Measurements from ENCODE around the gene UGT1A6.

The UGT1A6 gene

GRCh38 chr2:233799716-233800115 is 107.0 kb downstream of the UGT1A6 start:
- ATAC-seq (ENCODE audit: low read depth) (no peak), DNase-seq (ENCODE audit: low spot score in 2 of 2) (no peak)
- no peaks in the 10 kb centered on the region for H3K4me1 Mint-ChIP-seq
- peaks cover 7% of the 10 kb centered on the region for H3K27me3 Mint-ChIP-seq
- H3K27ac Mint-ChIP-seq = no peak overlapping the region
- no peaks in the 10 kb centered on the region for H3K9me3 Mint-ChIP-seq
- no peaks in the 10 kb centered on the region for H3K36me3 Mint-ChIP-seq
- H3K4me3 Mint-ChIP-seq = no peak overlapping the region

GRCh38 chr2:233800208-233800607 is 107.5 kb downstream of the UGT1A6 start:
- Mint-ChIP-seq H3K36me3 (no peaks in the 10 kb centered on the region), H3K27ac (no peak overlapping the region), H3K4me3 (no peak overlapping the region), H3K9me3 (no peaks in the 10 kb centered on the region), H3K27me3 (peaks cover 7% of the 10 kb centered on the region), H3K4me1 (no peaks in the 10 kb centered on the region)
- ATAC-seq (ENCODE audit: low read depth) (no peak), DNase-seq (ENCODE audit: low spot score in 2 of 2) (no peak)

GRCh38 chr2:233801357-233802131 is 108.9 kb downstream of the UGT1A6 start:
- no peak for DNase-seq (ENCODE audit: low spot score in 2 of 2)
- Mint-ChIP-seq H3K36me3 (no peaks in the 10 kb centered on the region), H3K9me3 (no peaks in the 10 kb centered on the region), H3K27me3 (peaks cover 7% of the 10 kb centered on the region), H3K4me3 (no peak overlapping the region), H3K4me1 (no peaks in the 10 kb centered on the region), H3K27ac (no peak overlapping the region)
- peak; percentile 53 for ATAC-seq (ENCODE audit: low read depth)

- H3K27ac Mint-ChIP-seq = no peak overlapping the region
- H3K4me3 Mint-ChIP-seq = no peak overlapping the region
- H3K36me3 Mint-ChIP-seq = no peaks in the 10 kb centered on the region
- H3K4me1 Mint-ChIP-seq = no peaks in the 10 kb centered on the region
- peaks cover 7% of the 10 kb centered on the region for H3K27me3 Mint-ChIP-seq
- DNase-seq (ENCODE audit: low spot score in 2 of 2) (no peak), ATAC-seq (ENCODE audit: low read depth) (no peak)
- H3K9me3 Mint-ChIP-seq = no peaks in the 10 kb centered on the region
Observed at GRCh38 chr2:233802132-233802815, 109.6 kb downstream of the UGT1A6 start.

- Mint-ChIP-seq H3K4me1 (no peaks in the 10 kb centered on the region), H3K27me3 (peaks cover 6% of the 10 kb centered on the region), H3K27ac (no peak overlapping the region), H3K4me3 (no peak overlapping the region), H3K36me3 (no peaks in the 10 kb centered on the region), H3K9me3 (no peaks in the 10 kb centered on the region)
- no peak for DNase-seq (ENCODE audit: low spot score in 2 of 2)
- no peak for ATAC-seq (ENCODE audit: low read depth)
Observed at GRCh38 chr2:233803292-233803911, 110.7 kb downstream of the UGT1A6 start.

- Mint-ChIP-seq H3K4me3 (no peak overlapping the region), H3K9me3 (no peaks in the 10 kb centered on the region), H3K4me1 (no peaks in the 10 kb centered on the region), H3K36me3 (no peaks in the 10 kb centered on the region), H3K27me3 (peaks cover 6% of the 10 kb centered on the region), H3K27ac (no peak overlapping the region)
- no peak for DNase-seq (ENCODE audit: low spot score in 2 of 2)
- no peak for ATAC-seq (ENCODE audit: low read depth)
Observed at GRCh38 chr2:233803994-233804393, 111.3 kb downstream of the UGT1A6 start.

- no peaks in the 10 kb centered on the region for H3K4me1 Mint-ChIP-seq
- H3K27me3 Mint-ChIP-seq = peaks cover 14% of the 10 kb centered on the region
- DNase-seq (ENCODE audit: low spot score in 2 of 2) (no peak), ATAC-seq (ENCODE audit: low read depth) (no peak)
- no peaks in the 10 kb centered on the region for H3K9me3 Mint-ChIP-seq
- no peak overlapping the region for H3K4me3 Mint-ChIP-seq
- H3K36me3 Mint-ChIP-seq = no peaks in the 10 kb centered on the region
- no peak overlapping the region for H3K27ac Mint-ChIP-seq
Observed at GRCh38 chr2:233807215-233807865, 114.7 kb downstream of the UGT1A6 start.

GRCh38 chr2:233807966-233808935 is 115.6 kb downstream of the UGT1A6 start:
- Mint-ChIP-seq H3K4me1 (no peaks in the 10 kb centered on the region), H3K36me3 (no peaks in the 10 kb centered on the region), H3K27ac (no peak overlapping the region), H3K9me3 (no peaks in the 10 kb centered on the region), H3K27me3 (peaks cover 12% of the 10 kb centered on the region), H3K4me3 (no peak overlapping the region)
- DNase-seq (ENCODE audit: low spot score in 2 of 2) (no peak), ATAC-seq (ENCODE audit: low read depth) (no peak)

GRCh38 chr2:233810385-233810784 is 117.7 kb downstream of the UGT1A6 start:
- Mint-ChIP-seq H3K36me3 (no peaks in the 10 kb centered on the region), H3K27me3 (peaks cover 8% of the 10 kb centered on the region), H3K4me1 (no peaks in the 10 kb centered on the region), H3K27ac (no peak overlapping the region), H3K9me3 (no peaks in the 10 kb centered on the region), H3K4me3 (no peak overlapping the region)
- DNase-seq (ENCODE audit: low spot score in 2 of 2) (no peak), ATAC-seq (ENCODE audit: low read depth) (no peak)

- ATAC-seq (ENCODE audit: low read depth) (no peak), DNase-seq (ENCODE audit: low spot score in 2 of 2) (no peak)
- H3K36me3 Mint-ChIP-seq = no peaks in the 10 kb centered on the region
- no peaks in the 10 kb centered on the region for H3K9me3 Mint-ChIP-seq
- peaks cover 8% of the 10 kb centered on the region for H3K27me3 Mint-ChIP-seq
- no peak overlapping the region for H3K27ac Mint-ChIP-seq
- H3K4me3 Mint-ChIP-seq = no peak overlapping the region
- no peaks in the 10 kb centered on the region for H3K4me1 Mint-ChIP-seq
Observed at GRCh38 chr2:233811087-233811486, 118.4 kb downstream of the UGT1A6 start.

- Mint-ChIP-seq H3K4me1 (no peaks in the 10 kb centered on the region), H3K27ac (no peak overlapping the region), H3K9me3 (no peaks in the 10 kb centered on the region), H3K27me3 (peaks cover 8% of the 10 kb centered on the region), H3K36me3 (no peaks in the 10 kb centered on the region), H3K4me3 (no peak overlapping the region)
- no peak for DNase-seq (ENCODE audit: low spot score in 2 of 2)
- no peak for ATAC-seq (ENCODE audit: low read depth)
Observed at GRCh38 chr2:233811732-233812131, 119.0 kb downstream of the UGT1A6 start.

GRCh38 chr2:233813236-233814055 is 120.8 kb downstream of the UGT1A6 start:
- Mint-ChIP-seq H3K4me3 (no peak overlapping the region), H3K27ac (no peak overlapping the region), H3K27me3 (peaks cover 13% of the 10 kb centered on the region), H3K4me1 (no peaks in the 10 kb centered on the region), H3K36me3 (no peaks in the 10 kb centered on the region), H3K9me3 (no peaks in the 10 kb centered on the region)
- DNase-seq (ENCODE audit: low spot score in 2 of 2) = no peak
- ATAC-seq (ENCODE audit: low read depth) = no peak

All from memory B cell (primary cell).